ENCODE data around the gene QSER1. TPM values are rescaled to one million over a fixed set of nuclear protein-coding genes. Genes with fewer than 3 reads are reported as not detected.
"Not testable (repeated sequence)": the region's sequence is repeated elsewhere in the genome, so short reads cannot be mapped to it uniquely, and the experiment has no call there.

The QSER1 gene
- total RNA-seq, 2 experiments from 2014 or later: 8.3 to 10.9 TPM

GRCh38 chr11:32972233-32972632 is 79.6 kb downstream of the QSER1 start:
- peaks cover 16% of the 10 kb centered on the region for H3K36me3 Mint-ChIP-seq
- H3K27ac Mint-ChIP-seq; DNase-seq; H3K4me3 Mint-ChIP-seq; H3K27me3 Mint-ChIP-seq; H3K9me3 Mint-ChIP-seq; H3K4me1 Mint-ChIP-seq (ENCODE audit: low read depth); intact Hi-C loops (cut with micrococcal nuclease): not testable (repeated sequence)
- ChIA-PET POLR2A (interaction anchor here (0.7 kb wide), 1 partner anchor 12 kb away, joined by 3 read pairs; no protein-coding TSS in a partner anchor), CTCF (interaction anchor here (0.8 to 1.6 kb wide), 2 partner anchors 12 to 93 kb away, joined by 3 to 8 read pairs; no protein-coding TSS in a partner anchor)

- ChIA-PET POLR2A (no interaction called here), CTCF (interaction anchor here (0.8 kb wide), 1 partner anchor 13 kb away, joined by 3 read pairs; no protein-coding TSS in a partner anchor)
- Mint-ChIP-seq H3K27me3 (no peaks in the 10 kb centered on the region), H3K36me3 (peaks cover 16% of the 10 kb centered on the region), H3K9me3 (no peaks in the 10 kb centered on the region), H3K4me3 (no peak overlapping the region), H3K4me1 (ENCODE audit: low read depth) (no peaks in the 10 kb centered on the region), H3K27ac (no peak overlapping the region)
- DNase-seq: no peak
- intact Hi-C loops (cut with micrococcal nuclease): no loop called here
Observed at GRCh38 chr11:32972781-32973180, 80.2 kb downstream of the QSER1 start.

DNA sequence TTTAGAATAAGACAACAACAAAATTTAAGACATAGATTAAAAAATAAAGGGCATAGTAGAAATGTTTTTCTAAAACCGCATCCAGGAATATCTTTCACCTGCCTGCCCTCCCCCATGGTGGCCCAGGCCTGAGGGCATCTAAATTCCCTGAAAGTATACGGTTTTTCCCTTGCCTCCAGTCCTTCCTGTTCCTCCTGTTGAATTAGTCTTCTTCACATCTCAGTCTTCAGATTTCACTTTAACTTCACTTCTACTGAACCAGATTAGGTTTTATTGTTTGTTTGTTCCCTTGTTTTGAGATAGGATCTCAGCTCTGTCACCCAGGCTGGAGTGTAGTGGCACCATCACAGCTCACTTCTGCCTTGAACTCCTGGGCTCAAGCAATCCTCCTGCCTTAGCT is 90.0 kb downstream of the QSER1 start:
- Mint-ChIP-seq H3K9me3 (no peaks in the 10 kb centered on the region), H3K4me1 (ENCODE audit: low read depth) (no peaks in the 10 kb centered on the region), H3K27ac (no peak overlapping the region), H3K36me3 (peaks cover 2% of the 10 kb centered on the region), H3K4me3 (no peak overlapping the region), H3K27me3 (no peaks in the 10 kb centered on the region)
- intact Hi-C loops (cut with micrococcal nuclease): no loop called here
- DNase-seq: no peak
- ChIA-PET POLR2A (no interaction called here), CTCF (interaction anchor here (1.4 to 1.6 kb wide), 2 partner anchors 14 to 83 kb away, joined by 3 to 6 read pairs; no protein-coding TSS in a partner anchor)

DNA sequence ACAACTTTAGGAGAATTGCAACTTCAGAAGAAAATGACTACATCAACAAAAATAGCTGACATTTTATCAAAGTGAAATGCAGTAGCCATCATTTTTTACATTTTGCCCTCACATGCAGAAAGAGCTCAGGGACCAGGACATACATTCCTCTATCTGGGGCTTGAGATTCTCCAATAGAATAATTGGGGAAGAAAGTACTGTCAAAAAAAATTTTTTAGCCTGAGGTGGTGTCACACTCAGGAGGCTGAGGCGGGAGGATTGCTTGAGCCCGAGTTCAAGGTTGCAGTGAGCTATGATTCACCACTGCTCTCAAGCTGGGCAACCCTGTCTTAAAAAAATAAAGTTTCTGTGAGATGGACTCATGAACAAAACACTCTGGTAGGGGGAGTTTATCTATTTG is 90.9 kb downstream of the QSER1 start:
- H3K27ac Mint-ChIP-seq: no peak overlapping the region
- no peaks in the 10 kb centered on the region for H3K27me3 Mint-ChIP-seq
- no peak overlapping the region for H3K4me3 Mint-ChIP-seq
- H3K36me3 Mint-ChIP-seq: no peaks in the 10 kb centered on the region
- H3K9me3 Mint-ChIP-seq: no peaks in the 10 kb centered on the region
- H3K4me1 Mint-ChIP-seq (ENCODE audit: low read depth): no peaks in the 10 kb centered on the region
- intact Hi-C loops (cut with micrococcal nuclease): no loop called here
- CTCF ChIA-PET: no interaction called here
- POLR2A ChIA-PET: interaction anchor here (0.9 kb wide), 1 partner anchor 12 kb away, joined by 3 read pairs; no protein-coding TSS in a partner anchor
- DNase-seq: no peak

GRCh38 chr11:32985600-32985999 is 93.0 kb downstream of the QSER1 start:
- Mint-ChIP-seq H3K36me3 (no peaks in the 10 kb centered on the region), H3K27ac (no peak overlapping the region), H3K9me3 (no peaks in the 10 kb centered on the region), H3K4me3 (no peak overlapping the region), H3K27me3 (no peaks in the 10 kb centered on the region), H3K4me1 (ENCODE audit: low read depth) (no peaks in the 10 kb centered on the region)
- intact Hi-C loops (cut with micrococcal nuclease): no loop called here
- no peak for DNase-seq
- ChIA-PET CTCF (no interaction called here), POLR2A (no interaction called here)

DNA sequence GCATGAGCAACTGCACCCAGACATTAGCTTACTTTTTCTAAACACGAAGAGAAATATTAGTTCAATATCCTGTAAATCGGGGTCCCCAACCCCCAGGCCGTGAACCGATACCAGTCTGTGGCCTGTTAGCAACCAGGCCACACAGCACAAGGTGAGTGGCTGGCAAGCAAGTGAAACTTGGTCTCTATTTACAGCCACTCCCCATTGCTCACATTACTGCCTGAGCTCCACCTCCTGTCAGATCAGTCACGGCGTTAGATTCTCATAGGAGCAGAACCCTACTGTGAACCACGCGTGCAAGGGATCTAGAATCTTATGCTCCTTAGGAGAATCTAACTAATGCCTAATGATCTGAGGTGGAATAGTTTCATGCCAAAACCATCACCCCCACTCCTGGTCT is 95.2 kb downstream of the QSER1 start:
- no peak for DNase-seq
- Mint-ChIP-seq H3K4me1 (ENCODE audit: low read depth) (no peaks in the 10 kb centered on the region), H3K4me3 (no peak overlapping the region), H3K27ac (no peak overlapping the region), H3K27me3 (no peaks in the 10 kb centered on the region), H3K36me3 (no peaks in the 10 kb centered on the region), H3K9me3 (peaks cover 12% of the 10 kb centered on the region)
- intact Hi-C loops (cut with micrococcal nuclease): no loop called here
- CTCF ChIA-PET: no interaction called here
- POLR2A ChIA-PET: no interaction called here

DNA sequence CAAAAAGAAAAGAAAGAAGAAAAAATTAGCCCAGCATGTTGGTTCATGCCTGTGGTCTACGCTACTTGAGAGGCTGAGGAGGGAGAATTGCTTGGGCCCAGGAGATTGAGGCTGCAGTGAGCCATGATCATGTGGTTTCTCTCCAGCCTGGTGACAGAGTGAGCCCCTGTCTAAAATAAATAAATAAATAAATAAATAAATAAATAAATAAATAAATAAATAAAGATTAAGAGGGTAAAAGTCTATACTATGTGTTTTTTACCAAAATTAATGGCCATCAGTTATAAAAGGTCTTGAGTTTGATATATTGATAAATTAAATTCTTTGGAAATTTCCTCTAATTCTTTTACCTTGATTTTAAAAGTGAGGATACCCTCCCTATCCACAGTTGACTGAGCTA is 97.9 kb downstream of the QSER1 start:
- Mint-ChIP-seq H3K36me3 (no peaks in the 10 kb centered on the region), H3K27ac (no peak overlapping the region), H3K4me3 (no peak overlapping the region), H3K27me3 (no peaks in the 10 kb centered on the region), H3K9me3 (peaks cover 12% of the 10 kb centered on the region), H3K4me1 (ENCODE audit: low read depth) (no peaks in the 10 kb centered on the region)
- CTCF ChIA-PET: no interaction called here
- POLR2A ChIA-PET: no interaction called here
- intact Hi-C loops (cut with micrococcal nuclease): no loop called here
- DNase-seq: no peak

DNA sequence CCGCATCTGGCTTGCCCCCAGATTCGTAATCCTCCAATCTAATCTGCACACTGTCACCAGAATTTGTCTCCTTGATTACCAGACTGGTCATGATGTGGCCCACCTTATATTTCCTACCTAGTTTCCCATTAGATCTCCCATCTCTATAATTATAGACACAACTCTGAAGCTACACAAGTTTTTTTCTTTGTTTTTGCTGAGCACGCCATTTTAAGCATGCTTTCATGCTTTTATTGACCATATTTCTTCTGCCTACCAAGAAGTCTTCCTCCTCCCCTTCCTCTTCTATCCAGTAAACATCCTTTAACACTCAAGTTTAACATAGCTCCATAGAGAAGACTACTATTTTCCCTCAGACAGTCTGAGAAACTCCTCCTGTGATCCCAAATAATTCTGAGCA is 98.8 kb downstream of the QSER1 start:
- intact Hi-C loops (cut with micrococcal nuclease): no loop called here
- CTCF ChIA-PET: interaction anchor here (0.9 kb wide), 1 partner anchor 74 kb away, joined by 3 read pairs; no protein-coding TSS in a partner anchor
- H3K27ac Mint-ChIP-seq: no peak overlapping the region
- peaks cover 12% of the 10 kb centered on the region for H3K9me3 Mint-ChIP-seq
- H3K27me3 Mint-ChIP-seq: no peaks in the 10 kb centered on the region
- H3K36me3 Mint-ChIP-seq: no peaks in the 10 kb centered on the region
- DNase-seq: no peak
- no peak overlapping the region for H3K4me3 Mint-ChIP-seq
- H3K4me1 Mint-ChIP-seq (ENCODE audit: low read depth): no peaks in the 10 kb centered on the region
- POLR2A ChIA-PET: no interaction called here

DNA sequence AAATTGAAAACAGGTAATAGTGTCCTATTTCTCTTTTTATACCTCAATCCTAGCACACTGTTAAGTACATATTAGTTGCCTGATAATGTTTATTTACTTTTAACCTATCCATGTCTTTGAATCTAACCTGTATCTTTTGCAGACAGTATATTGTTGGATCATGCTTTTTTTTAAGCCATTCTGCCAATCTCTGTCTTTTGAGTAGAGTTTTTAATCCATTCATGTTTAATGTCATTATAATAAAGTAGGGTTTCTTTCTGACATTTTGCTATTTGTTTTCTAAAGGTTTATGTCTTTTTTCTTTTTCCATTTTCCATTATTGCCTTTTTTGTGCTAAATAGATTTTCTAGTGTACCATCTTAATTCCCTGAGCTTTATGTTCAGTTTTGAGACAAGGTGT is 99.3 kb downstream of the QSER1 start:
- Mint-ChIP-seq H3K9me3 (peaks cover 12% of the 10 kb centered on the region), H3K4me3 (no peak overlapping the region), H3K36me3 (no peaks in the 10 kb centered on the region), H3K27me3 (no peaks in the 10 kb centered on the region), H3K27ac (no peak overlapping the region), H3K4me1 (ENCODE audit: low read depth) (no peaks in the 10 kb centered on the region)
- POLR2A ChIA-PET: no interaction called here
- CTCF ChIA-PET: interaction anchor here (0.9 kb wide), 1 partner anchor 74 kb away, joined by 3 read pairs; no protein-coding TSS in a partner anchor
- intact Hi-C loops (cut with micrococcal nuclease): no loop called here
- DNase-seq: no peak

- no peak for DNase-seq
- Mint-ChIP-seq H3K4me1 (ENCODE audit: low read depth) (peaks cover 7% of the 10 kb centered on the region), H3K27me3 (peaks cover 5% of the 10 kb centered on the region), H3K36me3 (peaks cover 6% of the 10 kb centered on the region), H3K9me3 (peaks cover 11% of the 10 kb centered on the region), H3K4me3 (no peak overlapping the region), H3K27ac (no peak overlapping the region)
- CTCF ChIA-PET: no interaction called here
- intact Hi-C loops (cut with micrococcal nuclease): no loop called here
- POLR2A ChIA-PET: no interaction called here
Observed at GRCh38 chr11:33000181-33000580, 107.6 kb downstream of the QSER1 start.

DNA sequence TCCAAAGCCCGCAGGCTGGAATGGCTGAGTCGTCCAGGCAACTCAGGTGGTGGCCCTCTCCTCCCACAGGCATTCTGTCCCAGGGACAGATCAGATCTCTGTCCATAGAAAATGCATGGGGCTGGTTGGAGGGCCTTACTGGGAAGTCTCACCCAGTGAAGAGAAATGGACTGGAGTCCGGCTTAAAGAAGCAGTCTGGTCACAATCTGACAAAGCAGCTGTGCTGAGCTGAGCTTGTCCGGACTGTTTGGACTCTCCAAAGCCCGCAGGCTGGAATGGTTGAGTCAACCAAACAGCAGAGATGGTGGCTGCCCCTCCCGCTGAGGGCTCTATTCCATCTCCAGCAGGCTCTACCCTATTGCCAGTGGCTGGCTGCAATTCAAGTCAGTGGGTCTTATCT is 108.7 kb downstream of the QSER1 start:
- Mint-ChIP-seq H3K27me3 (peaks cover 7% of the 10 kb centered on the region), H3K4me3 (no peak overlapping the region), H3K27ac (no peak overlapping the region), H3K4me1 (ENCODE audit: low read depth) (peaks cover 18% of the 10 kb centered on the region), H3K36me3 (peaks cover 6% of the 10 kb centered on the region), H3K9me3 (peaks cover 11% of the 10 kb centered on the region)
- POLR2A ChIA-PET: no interaction called here
- DNase-seq: no peak
- intact Hi-C loops (cut with micrococcal nuclease): no loop called here
- CTCF ChIA-PET: no interaction called here

GRCh38 chr11:33001751-33002542 is 109.3 kb downstream of the QSER1 start:
- H3K4me1 Mint-ChIP-seq (ENCODE audit: low read depth): peaks cover 23% of the 10 kb centered on the region
- peaks cover 7% of the 10 kb centered on the region for H3K27me3 Mint-ChIP-seq
- intact Hi-C loops (cut with micrococcal nuclease): no loop called here
- no peak overlapping the region for H3K4me3 Mint-ChIP-seq
- no peak overlapping the region for H3K27ac Mint-ChIP-seq
- no peak for DNase-seq
- ChIA-PET POLR2A (no interaction called here), CTCF (no interaction called here)
- H3K36me3 Mint-ChIP-seq: peaks cover 6% of the 10 kb centered on the region
- H3K9me3 Mint-ChIP-seq: peaks cover 11% of the 10 kb centered on the region

DNA sequence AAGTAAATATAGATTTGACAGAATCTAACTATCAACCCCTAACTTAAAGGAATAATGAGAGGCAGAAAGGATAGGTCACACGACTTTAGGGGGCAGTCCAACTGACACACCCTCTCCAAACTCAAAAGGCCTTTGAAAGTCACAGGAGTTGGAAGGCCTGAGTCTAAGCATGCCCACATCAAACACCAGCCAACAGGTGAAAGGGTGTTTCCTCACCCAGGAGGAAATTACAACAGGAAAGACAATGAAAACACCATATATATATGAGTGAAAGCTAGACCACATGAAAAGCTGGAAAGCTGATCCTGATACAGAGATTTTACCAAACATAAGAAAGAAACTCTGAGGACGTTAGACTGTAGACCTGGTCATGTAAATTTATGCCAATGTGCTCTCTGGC is 112.6 kb downstream of the QSER1 start:
- ChIA-PET POLR2A (no interaction called here), CTCF (interaction anchor here (1.2 kb wide), 1 partner anchor 61 kb away, joined by 3 read pairs; no protein-coding TSS in a partner anchor)
- no peaks in the 10 kb centered on the region for H3K9me3 Mint-ChIP-seq
- H3K27ac Mint-ChIP-seq: no peak overlapping the region
- no peak overlapping the region for H3K4me3 Mint-ChIP-seq
- peaks cover 5% of the 10 kb centered on the region for H3K27me3 Mint-ChIP-seq
- no peak for DNase-seq
- H3K4me1 Mint-ChIP-seq (ENCODE audit: low read depth): peaks cover 23% of the 10 kb centered on the region
- intact Hi-C loops (cut with micrococcal nuclease): no loop called here
- H3K36me3 Mint-ChIP-seq: no peaks in the 10 kb centered on the region

Data from activated CD4-positive, alpha-beta memory T cell treated with anti-CD3 and anti-CD28 coated beads for 36 hours (primary cell).